Loucy (cell line): ENCODE data around the gene SORCS2.

Experiments
- H2AFZ ChIP-seq: fragments of 200-600 bp; sonication (generic); 2 replicates; pipeline ENCODE4 v1.6.0; 2016; ENCODE audit warnings: antibody characterized with exemption, mild to moderate bottlenecking, low read length, moderate library complexity
- H3F3A ChIP-seq: fragments of 200-600 bp; 2 replicates; pipeline ENCODE4 v1.6.0; 2016; ENCODE audit warnings: antibody characterized with exemption, low read depth, mild to moderate bottlenecking
- H3K27me3 ChIP-seq: fragments of 200-600 bp; sonication (generic); 2 replicates; pipeline ENCODE4 v1.6.1; 2014; ENCODE audit warnings: low read length, mild to moderate bottlenecking; ENCODE audit not compliant: insufficient read depth, poor library complexity, severe bottlenecking
- H3K36me3 ChIP-seq: fragments of 200-600 bp; sonication (generic); 2 replicates; pipeline ENCODE4 v1.6.1; 2016; ENCODE audit warnings: low read length; ENCODE audit not compliant: insufficient read depth
- H3K4me1 ChIP-seq: fragments of 200-600 bp; sonication (generic); 2 replicates; pipeline ENCODE4 v1.5.1; 2014; ENCODE audit warnings: low read length, mild to moderate bottlenecking; ENCODE audit not compliant: insufficient read depth, poor library complexity, severe bottlenecking
- H3K4me2 ChIP-seq: fragments of 200-600 bp; sonication (generic); 2 replicates; pipeline ENCODE4 v1.6.0; 2014; ENCODE audit warnings: antibody characterized with exemption, low read length, low read depth, mild to moderate bottlenecking; ENCODE audit not compliant: poor library complexity, severe bottlenecking
- H3K4me3 ChIP-seq: fragments of 200-600 bp; sonication (generic); 2 replicates; pipeline ENCODE4 v1.5.1; 2014; ENCODE audit warnings: low read length, mild to moderate bottlenecking, mixed read lengths; ENCODE audit not compliant: poor library complexity, severe bottlenecking
- H3K79me2 ChIP-seq: fragments of 200-600 bp; sonication (generic); 2 replicates; pipeline ENCODE4 v1.6.1; 2014; ENCODE audit warnings: low read length; ENCODE audit not compliant: insufficient read depth
- H3K9ac ChIP-seq: fragments of 200-600 bp; sonication (generic); 2 replicates; pipeline ENCODE4 v1.6.0; 2014; ENCODE audit warnings: mild to moderate bottlenecking, low read depth, low read length, moderate library complexity; ENCODE audit not compliant: poor library complexity, severe bottlenecking
- H3K9me2 ChIP-seq: fragments of 200-600 bp; sonication (generic); replicated peaks from 2 replicates; pipeline ENCODE4 v1.6.1; 2016; ENCODE audit warnings: low read depth, low read length, mixed read lengths
- H3K9me3 ChIP-seq: fragments of 200-600 bp; sonication (generic); 2 replicates; pipeline ENCODE4 v1.6.1; 2014; ENCODE audit warnings: mild to moderate bottlenecking, antibody characterized with exemption, low read length, low read depth; ENCODE audit not compliant: insufficient read depth
- H4K20me1 ChIP-seq: fragments of 200-600 bp; sonication (generic); 2 replicates; pipeline ENCODE4 v1.6.0; 2014; ENCODE audit warnings: antibody characterized with exemption, low read length, mild to moderate bottlenecking; ENCODE audit not compliant: insufficient read depth, poor library complexity, severe bottlenecking
- CTCF ChIP-seq: fragments of 200-600 bp; sonication (generic); conservative IDR thresholded peaks from 2 replicates; pipeline ENCODE4 v1.5.1; 2014; ENCODE audit warnings: mild to moderate bottlenecking, antibody characterized with exemption, low read length
- EZH2phosphoT487 ChIP-seq: fragments of 200-600 bp; IDR thresholded peaks from 2 replicates; pipeline ENCODE4 v1.6.1; 2018; ENCODE audit warnings: antibody characterized with exemption, mild to moderate bottlenecking, moderate library complexity, borderline replicate concordance

Gene SORCS2

GRCh38 chr4:7753931-7754465 lies 561.7 kb downstream of the SORCS2 start:
- H3K4me3 ChIP-seq, result no peak overlapping the region
- TF ChIP-seq EZH2phosphoT487 (no peak), CTCF (no peak)
- H4K20me1 ChIP-seq, result no peaks in the 10 kb centered on the region
- H3K9me2 ChIP-seq, result no peaks in the 10 kb centered on the region
- no peak overlapping the region for H2AFZ ChIP-seq
- no peak overlapping the region for H3K9ac ChIP-seq
- peaks cover 5% of the 10 kb centered on the region; the same call in 1 of the 2 replicates for H3K9me3 ChIP-seq
- H3K4me2 ChIP-seq, result no peak overlapping the region
- no peaks in the 10 kb centered on the region for H3K36me3 ChIP-seq
- no peaks in the 10 kb centered on the region for H3K79me2 ChIP-seq
- H3K4me1 ChIP-seq, result no peaks in the 10 kb centered on the region
- H3F3A ChIP-seq, result no peaks in the 10 kb centered on the region
- H3K27me3 ChIP-seq, result no peaks in the 10 kb centered on the region

- no peaks in the 10 kb centered on the region for H3K36me3 ChIP-seq
- no peaks in the 10 kb centered on the region for H3K4me1 ChIP-seq
- H3K4me2 ChIP-seq, result no peak overlapping the region
- H3K9me3 ChIP-seq, result peaks cover 5% of the 10 kb centered on the region; the same call in 1 of the 2 replicates
- no peaks in the 10 kb centered on the region for H3K9me2 ChIP-seq
- no peak overlapping the region for H3K4me3 ChIP-seq
- no peaks in the 10 kb centered on the region for H3F3A ChIP-seq
- no peaks in the 10 kb centered on the region for H4K20me1 ChIP-seq
- H3K27me3 ChIP-seq, result no peaks in the 10 kb centered on the region
- TF ChIP-seq EZH2phosphoT487 (no peak), CTCF (no peak)
- no peak overlapping the region for H2AFZ ChIP-seq
- no peaks in the 10 kb centered on the region for H3K79me2 ChIP-seq
- no peak overlapping the region for H3K9ac ChIP-seq
These were observed 562.4 kb downstream of the SORCS2 start for GRCh38 chr4:7754565-7755262.

- Histone ChIP-seq H3K4me3 (no peak overlapping the region), H3K27me3 (no peaks in the 10 kb centered on the region), H3K79me2 (no peaks in the 10 kb centered on the region), H3K9me2 (no peaks in the 10 kb centered on the region), H3K4me2 (no peak overlapping the region), H4K20me1 (no peaks in the 10 kb centered on the region), H3F3A (no peaks in the 10 kb centered on the region), H3K9ac (no peak overlapping the region), H2AFZ (no peak overlapping the region), H3K4me1 (no peaks in the 10 kb centered on the region), H3K36me3 (no peaks in the 10 kb centered on the region), H3K9me3 (peaks cover 5% of the 10 kb centered on the region; the same call in 1 of the 2 replicates)
- TF ChIP-seq CTCF (no peak), EZH2phosphoT487 (no peak)
These were observed 563.2 kb downstream of the SORCS2 start for GRCh38 chr4:7755561-7755960.
